GM19099 (cell line): ENCODE data around the gene GASK1A.

Experiments used
- POLR2A ChIP-seq: IDR thresholded peaks from 3 replicates; pipeline ENCODE4 v1.6.1; 2011; ENCODE audit warnings: low read depth; ENCODE audit not compliant: insufficient read length; ENCODE audit errors: extremely low read depth

The GASK1A gene

GRCh38 chr3:42979044-42979972, at the start of gene GASK1A:
Gene GASK1A (plus strand): TSS chr3:42979311. CDS start chr3:42979643, 332 bp downstream.
- no peak for TF ChIP-seq POLR2A

- TF ChIP-seq POLR2A, result no peak
Observed at GRCh38 chr3:42934111-42934510, 45.0 kb upstream of the GASK1A start.

- TF ChIP-seq POLR2A, result no peak
Observed at GRCh38 chr3:42934910-42935309, 44.2 kb upstream of the GASK1A start.

- no peak for TF ChIP-seq POLR2A
Observed at GRCh38 chr3:42935472-42935871, 43.6 kb upstream of the GASK1A start.

GRCh38 chr3:42936157-42936981, 42.7 kb upstream of the GASK1A start:
- no peak for TF ChIP-seq POLR2A

GRCh38 chr3:42937334-42937733, 41.8 kb upstream of the GASK1A start:
- no peak for TF ChIP-seq POLR2A

GRCh38 chr3:42942693-42943092, 36.4 kb upstream of the GASK1A start:
- TF ChIP-seq POLR2A, result no peak

GRCh38 chr3:42946050-42946449, 33.1 kb upstream of the GASK1A start:
- no peak for TF ChIP-seq POLR2A

GRCh38 chr3:42957573-42957972, 21.5 kb upstream of the GASK1A start:
- no peak for TF ChIP-seq POLR2A

GRCh38 chr3:42960282-42960681, 18.8 kb upstream of the GASK1A start:
- no peak for TF ChIP-seq POLR2A

- TF ChIP-seq POLR2A, result no peak
Observed at GRCh38 chr3:42960786-42961185, 18.3 kb upstream of the GASK1A start.

- no peak for TF ChIP-seq POLR2A
Observed at GRCh38 chr3:42961633-42962032, 17.5 kb upstream of the GASK1A start.

- no peak for TF ChIP-seq POLR2A
Observed at GRCh38 chr3:42963269-42963668, 15.8 kb upstream of the GASK1A start.

- TF ChIP-seq POLR2A, result no peak
Observed at GRCh38 chr3:42964266-42964665, 14.8 kb upstream of the GASK1A start.

GRCh38 chr3:42970557-42970956, 8.6 kb upstream of the GASK1A start:
- TF ChIP-seq POLR2A, result no peak
